PC-3 (cell line): ENCODE measurements around the gene MYL11. TPM values are rescaled to one million over a fixed set of nuclear protein-coding genes. Genes with fewer than 3 reads are reported as not detected.
A peak's percentile ranks its signal among the peaks of the same experiment; 100 is the strongest.

ENCODE experiments used
- ATAC-seq: fragments of 200-7000 bp; cut with Tn5 transposase; 2 replicates; pipeline ENCODE4 v1.9.1; 2020; ENCODE audit warnings: mild to moderate bottlenecking, moderate library complexity
- BruUV-seq: library from RNA; stranded (reverse); fragments of 400-500 nt; replicated peaks from 2 replicates; lab custom pipeline; 2021; lab: Mats Ljungman, UMichigan
- CTCF ChIA-PET: fragments of 300-600 bp; sonication (Branson Sonifier 250); formaldehyde crosslinking; loops from one replicate; lab custom pipeline; 2022; ENCODE audit warnings: antibody characterized with exemption; lab: Charles Lee
- POLR2A ChIA-PET: fragments of 300-600 bp; sonication (Branson Sonifier 250); formaldehyde crosslinking; loops from one replicate; lab custom pipeline; 2022; ENCODE audit warnings: antibody characterized with exemption; ENCODE audit not compliant: unreplicated experiment; lab: Charles Lee
- DNase-seq: peaks from one replicate; pipeline ENCODE4 v3.0.0-alpha.2; 2015
- H2AFZ ChIP-seq: fragments of 300-600 bp; sonication (generic); 2 replicates; pipeline ENCODE4 v1.6.0; 2016; ENCODE audit warnings: antibody characterized with exemption, low read length
- H3F3A ChIP-seq: fragments of 300-600 bp; sonication (generic); one replicate; pipeline ENCODE4 v1.6.0; 2017; ENCODE audit warnings: antibody characterized with exemption, low read length, control low read depth, mild to moderate bottlenecking; ENCODE audit not compliant: unreplicated experiment
- H3K27ac ChIP-seq: fragments of 300-600 bp; sonication (generic); 2 replicates; pipeline ENCODE4 v1.5.1; 2016; ENCODE audit warnings: mild to moderate bottlenecking, low read length
- H3K27me3 ChIP-seq: fragments of 300-600 bp; sonication (generic); 2 replicates; pipeline ENCODE4 v1.6.1; 2016; ENCODE audit warnings: low read length, mixed read lengths
- H3K36me3 ChIP-seq: fragments of 300-600 bp; sonication (generic); 2 replicates; pipeline ENCODE4 v1.6.1; 2016; ENCODE audit warnings: low read depth, mixed run types, low read length, mixed read lengths
- H3K4me1 ChIP-seq: fragments of 300-600 bp; sonication (generic); 2 replicates; pipeline ENCODE4 v1.5.1; 2016; ENCODE audit warnings: low read length; ENCODE audit not compliant: insufficient read depth
- H3K4me2 ChIP-seq: fragments of 300-600 bp; sonication (generic); 2 replicates; pipeline ENCODE4 v1.6.0; 2016; ENCODE audit warnings: low read length
- H3K4me3 ChIP-seq: fragments of 300-600 bp; sonication (generic); 2 replicates; pipeline ENCODE4 v1.5.1; 2016; ENCODE audit warnings: mild to moderate bottlenecking, low read length, mixed read lengths
- H3K79me2 ChIP-seq: fragments of 300-600 bp; sonication (generic); 2 replicates; pipeline ENCODE4 v1.6.1; 2017; ENCODE audit warnings: low read length, mixed read lengths
- H3K9ac ChIP-seq: fragments of 300-600 bp; sonication (generic); 2 replicates; pipeline ENCODE4 v1.6.0; 2016; ENCODE audit warnings: mild to moderate bottlenecking, low read length
- H3K9me2 ChIP-seq: fragments of 300-600 bp; sonication (generic); replicated peaks from 2 replicates; pipeline ENCODE4 v1.6.1; 2016; ENCODE audit warnings: mixed run types, low read length, mixed read lengths
- H3K9me3 ChIP-seq: fragments of 300-600 bp; sonication (generic); 2 replicates; pipeline ENCODE4 v1.6.1; 2016; ENCODE audit warnings: low read length, mixed read lengths
- H4K20me1 ChIP-seq: fragments of 300-600 bp; sonication (generic); 2 replicates; pipeline ENCODE4 v1.6.1; 2016; ENCODE audit warnings: low read length, mixed read lengths
- CTCF ChIP-seq: fragments of 300-600 bp; sonication (generic); conservative IDR thresholded peaks from 2 replicates; pipeline ENCODE4 v1.5.1; 2017; ENCODE audit warnings: antibody characterized with exemption, low read depth, mild to moderate bottlenecking, low read length
- EZH2 ChIP-seq: fragments of 300-600 bp; sonication (generic); IDR thresholded peaks from one replicate; pipeline ENCODE4 v1.6.1; 2017; ENCODE audit warnings: antibody characterized with exemption, mild to moderate bottlenecking, low read length; ENCODE audit not compliant: unreplicated experiment
- EZH2phosphoT487 ChIP-seq: fragments of 300-600 bp; sonication (generic); IDR thresholded peaks from 2 replicates; pipeline ENCODE4 v1.6.1; 2018; ENCODE audit warnings: mild to moderate bottlenecking, antibody characterized with exemption, low read length, borderline replicate concordance
- intact Hi-C: fragments of 100-400 bp; cut with micrococcal nuclease; formaldehyde crosslinking; loops from 2 replicates; pipeline ENCODE4 v1.9.0; 2023
- total RNA-seq: library from RNA; depleted of rRNA; stranded (reverse); fragments of >200 nt; gene quantifications from 2 replicates; pipeline ENCODE4 v1.2.3, GENCODE V29; 2014

The MYL11 gene
- total RNA-seq, 1 experiment from 2014 or later = not detected

GRCh38 chr16:30380072-30380802, 5.6 kb downstream of the MYL11 start:
- DNase-seq (no peak), ATAC-seq (no peak)
- Histone ChIP-seq H3K9ac (no peak overlapping the region), H3K4me2 (no peak overlapping the region), H3K27me3 (no peaks in the 10 kb centered on the region), H3F3A (no peaks in the 10 kb centered on the region), H3K79me2 (no peaks in the 10 kb centered on the region), H3K4me1 (peaks cover 5% of the 10 kb centered on the region; the same call in 1 of the 2 replicates), H3K9me2 (no peaks in the 10 kb centered on the region), H3K27ac (no peak overlapping the region), H2AFZ (no peak overlapping the region), H4K20me1 (no peaks in the 10 kb centered on the region), H3K9me3 (no peaks in the 10 kb centered on the region), H3K36me3 (no peaks in the 10 kb centered on the region), H3K4me3 (no peak overlapping the region)
- intact Hi-C loops = no loop called here
- CTCF ChIA-PET = no interaction called here
- TF ChIP-seq EZH2phosphoT487 = no peak
- TF ChIP-seq CTCF = no peak
- no peak for TF ChIP-seq EZH2
- BruUV-seq = TSS peak; percentile 36
- POLR2A ChIA-PET = no interaction called here

GRCh38 chr16:30380803-30381208, 6.2 kb downstream of the MYL11 start:
- Histone ChIP-seq H3F3A (no peaks in the 10 kb centered on the region), H3K27me3 (no peaks in the 10 kb centered on the region), H3K4me1 (peaks cover 5% of the 10 kb centered on the region; the same call in 1 of the 2 replicates), H3K9me2 (no peaks in the 10 kb centered on the region), H3K9me3 (no peaks in the 10 kb centered on the region), H3K79me2 (no peaks in the 10 kb centered on the region), H3K27ac (no peak overlapping the region), H4K20me1 (no peaks in the 10 kb centered on the region), H3K4me2 (no peak overlapping the region), H3K9ac (no peak overlapping the region), H3K4me3 (no peak overlapping the region), H3K36me3 (no peaks in the 10 kb centered on the region), H2AFZ (no peak overlapping the region)
- no peak for TF ChIP-seq EZH2
- no peak for TF ChIP-seq CTCF
- no peak for TF ChIP-seq EZH2phosphoT487
- no TSS peak for BruUV-seq
- CTCF ChIA-PET = no interaction called here
- ATAC-seq (no peak), DNase-seq (no peak)
- intact Hi-C loops = no loop called here
- POLR2A ChIA-PET = no interaction called here
